NB4 (cell line): ENCODE results near the gene CYREN.

ENCODE experiments used
- DNase-seq: peaks from one replicate; pipeline ENCODE4 v3.0.0; 2010; ENCODE audit warnings: low read depth
- H3K4me3 ChIP-seq: one replicate; pipeline ENCODE4 v1.5.1; 2011; ENCODE audit warnings: mild to moderate bottlenecking, low read depth, low read length, moderate library complexity
- MAX ChIP-seq: IDR thresholded peaks from 2 replicates; pipeline ENCODE4 v1.6.1; 2011; ENCODE audit warnings: low read depth, low read length
- MYC ChIP-seq: IDR thresholded peaks from 2 replicates; pipeline ENCODE4 v1.6.1; 2011; ENCODE audit warnings: low read depth, low read length
- POLR2A ChIP-seq: IDR thresholded peaks from 2 replicates; pipeline ENCODE4 v1.6.1; 2011; ENCODE audit warnings: mild to moderate bottlenecking; ENCODE audit not compliant: insufficient read length; ENCODE audit errors: extremely low read depth
- TF ChIP-seq, protein P1 (sequence below): IDR thresholded peaks from one replicate; pipeline ENCODE4 v1.5.1; 2012; ENCODE audit warnings: low read depth, low read length

The CYREN gene

GRCh38 chr7:135117096-135117495, 53.4 kb downstream of the CYREN start:
- TF ChIP-seq MYC (no peak), POLR2A (no peak), MAX (no peak)
- TF ChIP-seq, protein P1, sequence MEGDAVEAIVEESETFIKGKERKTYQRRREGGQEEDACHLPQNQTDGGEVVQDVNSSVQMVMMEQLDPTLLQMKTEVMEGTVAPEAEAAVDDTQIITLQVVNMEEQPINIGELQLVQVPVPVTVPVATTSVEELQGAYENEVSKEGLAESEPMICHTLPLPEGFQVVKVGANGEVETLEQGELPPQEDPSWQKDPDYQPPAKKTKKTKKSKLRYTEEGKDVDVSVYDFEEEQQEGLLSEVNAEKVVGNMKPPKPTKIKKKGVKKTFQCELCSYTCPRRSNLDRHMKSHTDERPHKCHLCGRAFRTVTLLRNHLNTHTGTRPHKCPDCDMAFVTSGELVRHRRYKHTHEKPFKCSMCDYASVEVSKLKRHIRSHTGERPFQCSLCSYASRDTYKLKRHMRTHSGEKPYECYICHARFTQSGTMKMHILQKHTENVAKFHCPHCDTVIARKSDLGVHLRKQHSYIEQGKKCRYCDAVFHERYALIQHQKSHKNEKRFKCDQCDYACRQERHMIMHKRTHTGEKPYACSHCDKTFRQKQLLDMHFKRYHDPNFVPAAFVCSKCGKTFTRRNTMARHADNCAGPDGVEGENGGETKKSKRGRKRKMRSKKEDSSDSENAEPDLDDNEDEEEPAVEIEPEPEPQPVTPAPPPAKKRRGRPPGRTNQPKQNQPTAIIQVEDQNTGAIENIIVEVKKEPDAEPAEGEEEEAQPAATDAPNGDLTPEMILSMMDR, result no peak
- H3K4me3 ChIP-seq, result no peak overlapping the region
- no peak for DNase-seq
